Stimulated activated CD8-positive, alpha-beta memory T cell treated with anti-CD3 and anti-CD28 coated beads, Interleukin-7, amount 100 ng/mL, for 48 hours (primary cell): Measurements from ENCODE around the gene GPSM3.
"Not testable (repeated sequence)": the region's sequence is repeated elsewhere in the genome, so short reads cannot be mapped to it uniquely, and the experiment has no call there.

Source experiments
- DNase-seq, 2 donors: peaks; one replicate each; pipeline ENCODE4 v3.0.0-alpha.2; 2020; ENCODE audit warnings: low read depth in 1 of 2; ENCODE audit errors: extremely low read depth in 1 of 2

Gene GPSM3

DNA sequence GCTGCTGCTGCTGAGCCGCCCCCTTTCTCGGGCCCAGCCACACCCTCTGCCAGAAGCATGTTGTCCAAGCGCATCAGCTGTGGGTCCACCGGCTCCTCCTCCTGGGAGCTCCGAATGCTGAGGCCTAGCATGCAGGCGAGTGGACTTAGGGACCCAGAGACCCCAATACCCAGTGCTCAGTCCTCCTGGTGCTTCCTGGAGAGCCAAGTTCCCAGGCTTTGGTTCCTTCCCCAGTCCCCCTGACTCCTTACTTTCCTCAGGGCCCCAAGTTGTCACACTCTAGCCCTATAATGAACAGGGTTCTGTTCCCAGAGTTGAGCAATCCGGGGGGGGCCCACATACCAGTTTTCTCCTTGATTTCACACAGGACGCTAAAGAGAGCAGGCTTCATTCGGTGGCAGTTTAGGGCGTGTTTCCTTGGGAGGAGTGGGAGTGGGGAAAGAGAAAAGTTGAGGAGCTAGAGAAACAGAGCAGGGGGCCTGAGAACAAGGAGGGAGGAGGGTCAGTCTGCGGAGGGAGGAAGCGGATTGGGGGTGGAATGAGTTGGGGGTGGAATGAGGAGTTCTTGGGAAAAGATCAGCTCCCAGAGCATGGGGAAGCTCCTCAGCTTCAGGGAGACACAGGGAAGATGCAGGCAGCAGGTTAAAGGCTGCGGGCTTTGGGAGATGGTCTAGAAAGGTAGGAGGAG, 3.9 kb downstream of the GPSM3 start:
- DNase-seq: no peak

DNA sequence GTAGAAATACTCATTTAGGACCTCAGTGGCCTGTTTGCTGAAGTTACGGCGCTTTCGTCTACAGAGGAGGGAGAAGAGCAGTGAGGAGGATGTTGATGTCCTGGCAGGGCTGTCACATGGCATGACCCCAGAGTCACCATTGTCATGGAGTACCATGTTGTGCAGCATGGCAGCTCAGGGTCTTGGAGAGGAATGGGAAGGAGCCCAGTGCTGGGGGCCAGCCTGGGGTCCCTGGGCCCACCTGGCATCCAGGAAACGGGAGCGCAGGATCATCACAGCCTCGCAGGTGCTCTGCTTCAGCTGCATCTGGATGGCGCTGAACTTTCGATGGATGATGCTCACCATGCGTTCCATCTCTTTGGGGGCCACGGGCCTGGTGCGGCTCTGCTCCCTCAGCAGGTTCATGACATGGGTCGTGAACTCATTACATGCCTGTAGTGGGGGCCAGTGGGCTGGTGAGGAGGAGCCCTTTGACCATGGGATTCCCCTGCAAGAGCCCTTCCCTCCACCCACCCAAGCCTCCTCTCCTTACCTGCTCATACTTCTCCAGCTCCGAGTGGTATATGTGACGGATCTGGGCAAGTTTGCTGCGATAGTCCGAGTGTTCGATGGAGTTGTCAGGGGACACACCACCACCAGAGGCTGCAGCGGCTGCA, 4.6 kb downstream of the GPSM3 start:
- DNase-seq: not testable (repeated sequence)

DNA sequence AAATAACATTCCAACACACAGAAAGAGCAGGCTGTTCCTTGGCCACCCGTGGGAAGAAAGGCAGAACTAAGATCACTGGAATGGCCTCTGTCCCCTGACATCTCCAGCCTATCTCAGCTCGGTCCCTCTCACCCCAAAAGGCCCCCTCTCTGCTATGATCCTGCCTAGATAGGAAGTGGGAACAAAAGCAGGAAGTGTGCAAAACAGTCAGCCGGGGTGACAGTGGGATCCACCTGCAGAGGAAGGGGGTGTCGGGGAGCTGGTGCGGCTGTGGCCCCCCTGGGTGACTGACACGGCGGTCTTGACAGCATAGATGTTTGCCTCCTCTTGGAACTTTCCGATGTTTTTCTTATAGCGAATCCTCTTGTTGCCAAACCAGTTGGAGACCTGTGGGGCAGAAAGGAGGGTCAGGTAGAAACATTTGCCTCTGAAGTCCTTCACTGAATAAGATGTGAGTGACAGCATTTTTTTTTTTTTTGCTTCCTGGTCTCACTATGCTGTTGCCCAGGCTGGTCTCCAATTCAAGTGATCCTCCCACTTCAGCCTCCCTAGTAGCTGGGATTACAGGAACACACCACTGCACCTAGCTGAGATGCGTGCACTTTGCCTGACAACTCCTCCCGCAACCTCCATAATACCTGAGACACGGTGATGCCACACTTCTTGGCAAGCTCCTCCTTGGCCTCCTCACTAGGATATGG, 5.3 kb downstream of the GPSM3 start:
- no peak for DNase-seq

DNA sequence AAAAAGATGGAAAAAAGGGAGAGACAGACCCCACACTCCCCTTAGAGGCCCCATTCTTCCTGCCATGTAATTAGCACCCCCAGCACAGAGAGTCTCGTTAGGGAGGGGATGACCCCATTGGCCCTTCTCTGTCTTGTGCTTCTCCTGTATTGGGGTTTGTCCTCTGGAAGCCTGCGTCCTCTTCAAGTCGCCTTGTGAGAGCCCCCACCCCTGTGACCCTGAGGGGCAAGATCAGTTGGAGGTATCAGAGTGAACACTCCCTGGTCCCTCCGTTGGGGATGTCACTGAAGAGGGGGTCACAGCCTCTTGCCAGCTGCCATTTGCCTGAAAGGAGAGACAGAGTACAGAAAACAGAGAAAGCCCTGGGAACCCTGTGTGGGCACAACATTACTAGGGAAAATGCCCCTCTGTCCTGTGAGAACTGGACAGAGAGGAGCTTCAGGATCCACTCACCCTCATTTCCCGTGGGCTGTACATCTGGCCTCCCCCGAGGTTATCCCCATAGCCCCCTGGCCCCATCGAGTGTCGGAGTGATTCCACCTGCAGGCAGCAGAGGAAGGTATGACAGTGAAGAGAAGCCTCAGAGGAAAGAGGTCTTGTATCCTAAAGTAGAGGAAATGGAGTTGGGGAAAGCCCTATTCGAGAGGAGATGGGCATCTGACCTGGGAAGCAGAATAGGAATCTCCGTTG, 6.1 kb downstream of the GPSM3 start:
- DNase-seq: not testable (repeated sequence)

DNA sequence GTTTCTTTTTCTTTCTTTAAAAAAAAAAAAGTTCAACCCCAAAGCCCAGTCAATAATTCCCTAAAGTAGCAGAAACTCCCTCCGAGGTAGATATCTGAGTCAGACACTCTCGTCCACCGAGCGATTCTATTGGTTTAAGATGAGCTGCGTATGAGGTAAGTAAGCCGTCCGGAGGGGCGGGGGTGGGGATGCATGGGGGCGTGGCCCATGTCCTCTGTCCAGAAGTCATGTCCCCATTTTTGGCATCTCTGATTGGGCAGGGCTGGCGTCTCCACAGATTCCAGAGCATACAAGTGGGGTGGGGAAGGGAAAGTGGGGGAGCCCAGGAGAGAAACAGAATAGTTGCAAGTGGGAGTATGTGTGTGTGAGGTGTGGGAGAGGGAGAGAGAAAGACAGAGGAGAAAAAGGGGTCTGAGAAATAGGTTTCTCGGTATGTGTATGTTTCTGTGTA, 6.7 kb downstream of the GPSM3 start:
- DNase-seq: peak in 1 of 2 donors; percentile 63

DNA sequence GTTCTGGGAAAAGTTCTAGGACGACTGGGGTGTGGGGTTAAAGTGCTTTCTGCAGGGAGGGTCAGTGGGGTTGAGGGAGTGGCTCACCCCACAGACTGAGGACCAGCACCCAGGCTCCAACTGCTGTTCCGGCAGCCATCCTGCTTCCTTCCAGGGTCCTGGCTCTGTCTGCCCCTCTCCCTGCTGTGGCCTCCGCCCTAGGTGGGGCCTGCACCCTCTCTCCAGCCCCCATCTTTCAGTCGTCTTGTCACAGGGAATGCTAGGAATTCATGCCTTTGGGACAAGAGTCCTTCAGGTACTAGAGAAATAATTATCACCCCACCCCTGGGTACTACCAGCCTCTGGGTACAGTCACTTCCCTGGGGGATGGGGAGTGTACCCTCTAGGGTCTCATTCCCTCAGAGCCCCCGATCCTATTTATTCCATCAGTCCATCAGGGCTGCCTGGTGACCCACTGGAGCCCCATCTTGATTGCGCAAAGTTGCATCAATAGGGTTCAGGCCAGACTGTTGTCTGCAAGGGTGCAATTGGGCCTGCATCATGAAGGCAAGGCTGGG, 8.3 kb downstream of the GPSM3 start, which contains the start of gene AGER:
Gene AGER, minus strand, starts transcription at position 170 of the 557 bp plus-strand sequence. Its CDS starts 31 bp downstream, at position 139.
- DNase-seq: no peak

DNA sequence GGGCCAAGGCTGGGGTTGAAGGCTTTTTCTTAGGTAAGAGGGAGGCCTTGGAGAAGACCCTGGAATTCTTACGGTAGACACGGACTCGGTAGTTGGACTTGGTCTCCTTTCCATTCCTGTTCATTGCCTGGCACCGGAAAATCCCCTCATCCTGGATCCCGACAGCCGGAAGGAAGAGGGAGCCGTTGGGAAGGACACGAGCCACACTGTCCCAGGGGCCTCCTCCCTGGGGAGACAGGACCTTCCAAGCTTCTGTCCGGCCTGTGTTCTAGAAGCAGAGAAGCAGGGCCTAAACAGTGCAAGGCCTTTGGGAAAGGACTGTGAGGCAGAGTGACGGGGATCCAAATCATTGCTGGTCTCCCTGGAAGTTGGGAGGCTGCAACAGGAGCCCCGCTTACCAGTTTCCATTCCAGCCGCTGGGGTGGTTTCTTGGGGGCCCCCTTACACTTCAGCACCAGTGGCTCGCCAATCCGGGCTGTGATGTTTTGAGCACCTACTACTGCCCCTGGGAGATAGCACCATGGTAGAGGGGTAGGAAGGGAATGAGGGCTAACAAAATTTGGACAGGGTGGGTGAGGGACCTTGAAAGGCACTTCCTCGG, 8.9 kb downstream of the GPSM3 start:
- DNase-seq: no peak

DNA sequence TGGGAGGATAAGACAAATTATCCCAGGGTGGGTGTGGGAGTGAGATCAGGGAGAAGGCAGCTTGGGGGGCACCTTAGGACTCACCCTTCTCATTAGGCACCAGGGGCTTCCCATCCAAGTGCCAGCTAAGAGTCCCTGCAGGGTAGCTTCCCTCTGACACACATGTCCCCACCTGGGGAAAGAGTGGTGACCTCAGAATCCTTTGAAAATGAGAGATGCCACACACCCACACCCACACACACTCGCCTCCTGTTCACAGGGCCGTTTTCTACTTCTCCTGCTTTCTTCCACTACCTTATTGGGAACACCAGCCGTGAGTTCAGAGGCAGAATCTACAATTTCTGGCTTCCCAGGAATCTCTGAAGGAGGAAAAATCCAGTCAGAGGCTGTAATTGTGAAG, 9.4 kb downstream of the GPSM3 start:
- no peak for DNase-seq

DNA sequence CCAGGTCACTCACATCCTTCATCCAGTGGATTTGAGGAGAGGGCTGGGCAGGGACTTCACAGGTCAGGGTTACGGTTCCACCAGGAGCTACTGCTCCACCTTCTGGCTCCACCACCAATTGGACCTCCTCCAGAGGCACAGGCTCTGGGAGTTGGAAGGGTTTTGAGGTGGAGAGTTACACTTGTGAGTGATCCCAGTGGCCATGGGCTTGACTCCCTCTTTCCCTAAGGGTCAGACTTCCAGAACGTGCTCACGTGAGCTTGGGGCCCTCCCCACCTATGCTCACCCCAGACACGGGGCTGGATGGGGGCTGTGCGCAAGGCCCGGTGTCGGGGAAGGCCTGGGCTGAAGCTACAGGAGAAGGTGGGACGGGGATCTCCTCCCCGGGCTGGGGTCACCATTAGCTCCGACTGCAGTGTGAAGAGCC, 9.9 kb downstream of the GPSM3 start:
- no peak for DNase-seq

DNA sequence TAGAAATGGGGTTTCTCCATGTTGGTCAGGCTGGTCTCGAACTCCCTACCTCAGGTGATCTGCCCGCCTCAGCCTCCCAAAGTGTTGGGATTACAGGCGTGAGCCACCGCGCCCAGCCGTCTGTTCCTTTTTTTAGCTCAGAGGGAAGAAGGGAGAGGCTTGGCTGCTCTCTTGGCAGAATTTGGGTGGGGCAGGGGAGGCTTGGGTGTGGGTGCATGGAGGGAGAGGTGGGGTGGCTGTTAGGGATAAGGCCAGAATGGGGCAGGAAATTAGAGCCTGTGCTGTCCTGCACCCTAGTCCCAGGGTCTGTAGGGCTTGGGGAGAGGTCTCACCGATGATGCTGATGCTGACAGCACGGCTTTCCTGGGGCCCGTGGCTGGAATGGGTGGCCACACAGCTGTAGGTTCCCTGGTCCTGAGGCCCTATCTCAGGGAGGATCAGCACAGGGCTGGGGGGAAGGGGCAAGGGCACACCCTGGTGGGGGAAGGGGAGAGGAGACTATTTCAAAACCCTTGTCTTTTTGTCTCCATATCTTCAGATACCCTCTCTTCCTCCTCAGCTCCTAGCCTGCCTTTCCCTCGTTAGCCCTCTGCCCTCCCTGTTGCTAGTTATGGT, 10.4 kb downstream of the GPSM3 start:
- no peak for DNase-seq

DNA sequence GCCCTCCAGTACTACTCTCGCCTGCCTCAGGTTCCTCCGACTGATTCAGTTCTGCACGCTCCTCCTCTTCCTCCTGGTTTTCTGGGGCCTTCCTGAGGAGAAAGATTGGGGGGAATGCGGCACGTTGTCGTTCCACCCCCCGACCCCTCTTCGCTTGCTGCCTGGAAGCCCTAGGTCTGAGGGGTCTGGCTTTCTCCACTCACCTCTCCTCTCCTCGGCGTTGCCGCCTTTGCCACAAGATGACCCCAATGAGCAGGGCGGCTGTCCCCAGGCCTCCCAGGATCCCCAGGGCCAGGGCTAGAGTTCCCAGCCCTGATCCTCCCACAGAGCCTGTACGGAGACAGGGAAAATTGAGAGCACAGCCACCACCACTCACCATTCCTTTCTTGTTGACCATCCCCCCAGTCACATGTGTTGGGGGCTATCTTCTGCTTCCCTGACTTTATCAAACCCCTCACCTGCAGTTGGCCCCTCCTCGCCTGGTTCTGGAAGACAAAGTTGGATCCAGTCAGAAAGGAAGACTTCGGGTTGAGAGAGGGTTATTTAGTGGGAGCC, 11.2 kb downstream of the GPSM3 start:
- DNase-seq: no peak

DNA sequence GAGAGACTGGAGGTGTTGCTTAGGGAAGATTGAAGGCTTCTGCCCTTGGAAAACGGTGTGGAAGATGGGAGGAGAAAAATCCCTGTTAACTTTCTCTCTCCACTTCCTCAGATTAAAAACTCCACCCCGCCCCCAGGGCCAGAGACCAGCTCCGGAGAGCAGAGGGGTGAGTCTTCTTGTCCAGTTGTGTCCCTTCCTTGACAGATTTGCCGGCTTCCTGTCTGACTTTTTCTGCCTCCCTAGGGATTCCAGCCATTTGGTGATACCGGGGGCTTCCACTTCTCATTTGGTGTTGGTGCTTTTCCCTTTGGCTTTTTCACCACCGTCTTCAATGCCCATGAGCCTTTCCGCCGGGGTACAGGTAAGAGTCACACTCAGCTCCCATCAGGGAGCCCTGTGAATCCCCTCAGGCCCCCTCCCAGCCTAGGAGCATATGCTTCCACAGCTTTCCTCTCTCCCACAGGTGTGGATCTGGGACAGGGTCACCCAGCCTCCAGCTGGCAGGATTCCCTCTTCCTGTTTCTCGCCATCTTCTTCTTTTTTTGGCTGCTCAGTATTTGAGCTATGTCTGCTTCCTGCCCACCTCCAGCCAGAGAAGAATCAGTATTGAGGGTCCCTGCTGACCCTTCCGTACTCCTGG, 12.6 kb downstream of the GPSM3 start:
- no peak for DNase-seq

DNA sequence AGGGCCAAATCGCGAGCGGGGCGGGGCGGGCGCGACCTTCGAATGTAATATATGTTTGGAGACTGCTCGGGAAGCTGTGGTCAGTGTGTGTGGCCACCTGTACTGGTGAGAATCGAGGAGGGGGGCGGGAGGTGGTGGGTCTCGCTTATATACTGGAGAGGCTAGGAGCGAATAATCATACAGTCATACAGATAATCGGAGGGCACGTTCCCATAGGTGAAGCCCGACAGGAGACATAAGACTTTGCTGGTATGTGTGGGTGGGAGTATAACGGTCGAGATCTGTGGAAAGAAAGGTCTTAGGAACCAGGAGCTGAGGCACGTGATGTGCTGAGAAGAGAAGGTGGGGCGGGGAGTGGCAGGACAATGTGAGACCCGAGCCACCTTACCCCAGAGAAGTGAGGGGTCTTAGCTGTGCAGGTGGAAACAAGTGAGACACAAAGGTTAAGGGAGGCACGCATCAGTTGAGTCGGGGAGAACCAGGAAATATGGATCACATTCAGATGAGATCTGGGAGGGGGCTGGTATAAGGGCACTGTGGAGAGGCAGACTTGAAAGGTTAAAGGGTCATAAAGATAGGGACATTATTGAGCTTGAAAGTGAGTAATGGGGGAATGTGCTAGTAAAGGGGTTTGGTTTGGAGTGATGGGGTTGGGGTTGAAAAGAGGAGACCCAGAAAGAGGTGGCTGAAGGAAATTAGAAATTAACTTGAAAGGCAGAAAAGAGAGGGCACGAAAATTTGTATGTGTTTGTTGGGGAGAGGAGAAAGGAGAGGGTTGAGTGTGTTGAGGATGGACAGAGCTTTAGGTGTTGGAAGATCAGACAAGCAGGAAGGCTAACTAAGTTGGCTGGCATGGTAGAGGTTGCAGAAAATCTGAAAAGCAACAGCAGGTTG, 13.6 kb downstream of the GPSM3 start:
- DNase-seq: no peak

DNA sequence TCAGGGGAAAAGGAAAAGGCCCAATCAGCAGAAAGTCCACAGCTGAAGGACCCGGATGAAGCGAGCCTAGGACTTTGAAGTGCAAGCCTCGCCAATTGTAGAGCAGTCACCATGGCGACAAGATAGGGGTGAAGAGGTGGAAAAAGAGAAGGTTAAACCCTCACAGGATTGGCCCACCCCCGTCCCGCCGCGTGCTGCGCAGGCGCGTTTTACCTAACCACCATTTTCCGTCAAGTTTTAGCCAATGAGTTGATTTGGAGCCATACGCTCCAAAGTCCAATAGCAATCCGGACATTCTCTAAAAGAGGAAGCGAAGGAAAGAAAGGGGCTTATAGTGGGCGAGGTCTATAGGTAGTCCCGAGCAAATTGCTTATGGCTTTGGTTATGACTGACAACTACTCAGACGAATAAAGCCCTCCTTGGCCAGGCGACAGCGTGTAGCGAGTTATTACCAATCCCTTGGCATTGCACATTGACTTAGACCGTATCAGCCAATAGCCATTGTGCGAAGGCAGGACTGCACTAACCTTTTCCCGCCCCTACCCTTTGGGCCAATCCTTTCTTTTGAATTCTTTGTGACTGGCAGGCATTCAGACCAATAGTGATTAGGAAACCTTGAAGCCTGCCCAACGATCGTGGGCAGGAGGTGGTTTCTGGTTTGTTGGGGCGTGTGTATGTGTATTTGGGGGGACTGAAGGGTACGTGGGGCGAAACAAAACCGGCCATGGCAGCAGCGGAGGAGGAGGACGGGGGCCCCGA, 14.5 kb downstream of the GPSM3 start, which contains the start of gene RNF5:
Gene RNF5, plus strand, starts transcription at position 618 of the 759 bp plus-strand sequence. Its CDS starts 107 bp downstream, at position 725.
- DNase-seq: peak; percentile 74 to 92

DNA sequence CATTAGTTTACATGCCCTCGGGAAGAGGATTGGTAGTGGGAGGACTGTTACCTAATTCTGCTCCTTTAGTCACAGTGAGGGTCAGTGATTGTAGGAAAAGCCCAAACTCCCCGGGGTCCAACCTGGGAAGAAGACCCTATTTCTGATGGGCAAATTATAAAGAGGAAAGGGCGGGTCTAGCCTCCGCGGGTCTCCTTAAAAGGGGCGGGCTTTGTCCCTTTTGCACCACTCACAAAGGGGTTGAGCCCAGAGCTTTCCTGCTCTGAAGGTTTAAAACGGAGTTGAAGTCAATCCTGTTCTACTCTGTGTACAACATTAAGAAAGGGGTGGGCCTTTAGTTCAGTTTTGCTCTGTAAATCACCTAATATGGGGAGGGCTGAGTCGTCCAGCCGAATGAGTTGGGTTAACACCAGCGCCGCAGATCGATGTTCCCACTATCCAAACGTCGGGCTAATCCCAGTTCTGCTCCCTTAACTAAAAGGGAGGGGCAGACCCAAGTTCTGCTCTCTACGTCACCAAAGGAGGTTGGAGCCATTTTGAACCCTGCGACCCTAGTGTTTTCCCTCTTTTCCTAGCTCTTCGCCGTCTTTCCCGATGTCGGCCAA, 15.2 kb downstream of the GPSM3 start:
- DNase-seq: peak in 1 of 2 donors; percentile 34

DNA sequence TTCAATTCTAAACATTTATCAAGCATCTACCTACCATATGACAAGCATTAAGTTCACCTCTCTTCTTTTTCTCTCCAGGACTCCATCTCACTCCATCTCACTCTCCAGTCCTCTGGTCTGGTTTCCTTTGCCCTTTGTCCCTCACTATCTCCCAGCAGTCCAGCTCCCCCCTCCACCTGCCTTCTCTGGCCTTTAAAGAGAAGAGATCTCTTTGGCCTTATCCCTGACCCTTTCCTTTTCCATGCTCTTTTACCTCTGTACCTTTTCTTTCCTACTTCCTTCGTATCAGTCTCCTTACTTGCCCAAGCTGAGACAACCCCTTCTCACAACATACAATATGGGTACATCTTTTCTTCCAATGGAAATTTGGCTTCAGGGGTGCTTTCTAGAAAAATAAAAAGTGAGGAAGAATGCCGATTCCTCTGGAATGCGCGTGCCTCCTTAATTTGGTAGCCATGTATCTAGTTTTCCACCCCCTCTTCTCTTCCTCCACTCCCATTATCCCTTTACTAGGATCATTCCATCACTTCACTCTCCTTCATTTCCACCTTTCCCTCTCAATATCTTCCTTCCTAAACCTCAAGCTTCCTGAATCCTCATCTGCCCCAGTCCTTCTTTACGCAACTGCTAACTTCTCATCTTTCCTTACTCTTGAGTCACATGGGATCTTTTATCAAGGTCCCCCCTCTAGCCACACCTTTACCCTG, 15.8 kb downstream of the GPSM3 start:
- no peak for DNase-seq
